Measurements from ENCODE around the gene ICOSLG.
"Not testable (repeated sequence)": the region's sequence is repeated elsewhere in the genome, so short reads cannot be mapped to it uniquely, and the experiment has no call there.

Gene ICOSLG

GRCh38 chr21:44261675-44262295 lies 21.0 kb upstream of the ICOSLG start, which contains the start of gene DNMT3L:
DNMT3L (minus strand) TSS chr21:44261897; CDS start chr21:44261259, 638 bp downstream.
- Histone ChIP-seq H3K4me1 (ENCODE audit: control insufficient read depth, insufficient read depth, low read length) (no peaks in the 10 kb centered on the region), H3K4me2 (ENCODE audit: low read length) (no peak within 1 kb of the TSS), H3K9ac (ENCODE audit: low read depth, low read length) (no peak within 1 kb of the TSS)

GRCh38 chr21:44260791-44261631 lies 20.3 kb upstream of the ICOSLG start:
- Histone ChIP-seq H3K36me3 (ENCODE audit: insufficient read depth, low read length) (no peaks in the 10 kb centered on the region), H3K9ac (ENCODE audit: low read depth, low read length) (no peak overlapping the region), H3K27me3 (ENCODE audit: control insufficient read depth, insufficient read depth, low read length) (peaks cover 9% of the 10 kb centered on the region), H3K4me1 (ENCODE audit: control insufficient read depth, insufficient read depth, low read length) (no peaks in the 10 kb centered on the region), H3K9me3 (replicated peaks; ENCODE audit: low read length) (no peaks in the 10 kb centered on the region), H3K4me2 (ENCODE audit: low read length) (no peak overlapping the region), H3K4me3 (ENCODE audit: low read length) (no peak overlapping the region)

More at GRCh38 chr21:44261675-44262295, 21.0 kb upstream of the ICOSLG start, which contains the start of gene DNMT3L:
- peaks cover 9% of the 10 kb centered on the region for H3K27me3 ChIP-seq (ENCODE audit: control insufficient read depth, insufficient read depth, low read length)
- no peaks in the 10 kb centered on the region for H3K36me3 ChIP-seq (ENCODE audit: insufficient read depth, low read length)
- no peak within 1 kb of the TSS for H3K4me3 ChIP-seq (ENCODE audit: low read length)
- no peaks in the 10 kb centered on the region for H3K9me3 ChIP-seq (replicated peaks; ENCODE audit: low read length)

GRCh38 chr21:44260066-44260465 lies 19.3 kb upstream of the ICOSLG start:
- H3K9ac ChIP-seq (ENCODE audit: low read depth, low read length): no peak overlapping the region
- H3K9me3 ChIP-seq (replicated peaks; ENCODE audit: low read length): no peaks in the 10 kb centered on the region
- H3K4me3 ChIP-seq (ENCODE audit: low read length): no peak overlapping the region
- no peaks in the 10 kb centered on the region for H3K36me3 ChIP-seq (ENCODE audit: insufficient read depth, low read length)
- no peaks in the 10 kb centered on the region for H3K4me1 ChIP-seq (ENCODE audit: control insufficient read depth, insufficient read depth, low read length)
- H3K4me2 ChIP-seq (ENCODE audit: low read length): no peak overlapping the region
- peaks cover 12% of the 10 kb centered on the region for H3K27me3 ChIP-seq (ENCODE audit: control insufficient read depth, insufficient read depth, low read length)

GRCh38 chr21:44259082-44259705 lies 18.5 kb upstream of the ICOSLG start:
- H3K36me3 ChIP-seq (ENCODE audit: insufficient read depth, low read length): no peaks in the 10 kb centered on the region
- H3K27me3 ChIP-seq (ENCODE audit: control insufficient read depth, insufficient read depth, low read length): peaks cover 16% of the 10 kb centered on the region
- H3K4me1 ChIP-seq (ENCODE audit: control insufficient read depth, insufficient read depth, low read length): no peaks in the 10 kb centered on the region
- no peak overlapping the region for H3K4me2 ChIP-seq (ENCODE audit: low read length)
- H3K4me3 ChIP-seq (ENCODE audit: low read length): no peak overlapping the region
- no peak overlapping the region for H3K9ac ChIP-seq (ENCODE audit: low read depth, low read length)
- H3K9me3 ChIP-seq (replicated peaks; ENCODE audit: low read length): no peaks in the 10 kb centered on the region

- Histone ChIP-seq H3K9ac (ENCODE audit: low read depth, low read length) (no peak overlapping the region), H3K36me3 (ENCODE audit: insufficient read depth, low read length) (no peaks in the 10 kb centered on the region), H3K4me3 (ENCODE audit: low read length) (no peak overlapping the region), H3K4me2 (ENCODE audit: low read length) (no peak overlapping the region), H3K9me3 (replicated peaks; ENCODE audit: low read length) (no peaks in the 10 kb centered on the region), H3K27me3 (ENCODE audit: control insufficient read depth, insufficient read depth, low read length) (peaks cover 19% of the 10 kb centered on the region), H3K4me1 (ENCODE audit: control insufficient read depth, insufficient read depth, low read length) (no peaks in the 10 kb centered on the region)
Measured at GRCh38 chr21:44258056-44258725, 17.4 kb upstream of the ICOSLG start.

GRCh38 chr21:44255511-44255981 lies 14.8 kb upstream of the ICOSLG start:
- H3K4me2 ChIP-seq (ENCODE audit: low read length): no peak overlapping the region
- H3K9ac ChIP-seq (ENCODE audit: low read depth, low read length): no peak overlapping the region
- no peaks in the 10 kb centered on the region for H3K4me1 ChIP-seq (ENCODE audit: control insufficient read depth, insufficient read depth, low read length)
- no peak overlapping the region for H3K4me3 ChIP-seq (ENCODE audit: low read length)
- H3K27me3 ChIP-seq (ENCODE audit: control insufficient read depth, insufficient read depth, low read length): peaks cover 19% of the 10 kb centered on the region
- H3K9me3 ChIP-seq (replicated peaks; ENCODE audit: low read length): no peaks in the 10 kb centered on the region
- H3K36me3 ChIP-seq (ENCODE audit: insufficient read depth, low read length): no peaks in the 10 kb centered on the region

GRCh38 chr21:44253832-44254710 lies 13.3 kb upstream of the ICOSLG start:
- Histone ChIP-seq H3K9ac (ENCODE audit: low read depth, low read length) (no peak overlapping the region), H3K4me3 (ENCODE audit: low read length) (no peak overlapping the region), H3K4me2 (ENCODE audit: low read length) (no peak overlapping the region), H3K9me3 (replicated peaks; ENCODE audit: low read length) (no peaks in the 10 kb centered on the region), H3K36me3 (ENCODE audit: insufficient read depth, low read length) (no peaks in the 10 kb centered on the region), H3K27me3 (ENCODE audit: control insufficient read depth, insufficient read depth, low read length) (peaks cover 17% of the 10 kb centered on the region), H3K4me1 (ENCODE audit: control insufficient read depth, insufficient read depth, low read length) (no peaks in the 10 kb centered on the region)

GRCh38 chr21:44249204-44250037 lies 8.7 kb upstream of the ICOSLG start:
- H3K27me3 ChIP-seq (ENCODE audit: control insufficient read depth, insufficient read depth, low read length); H3K4me2 ChIP-seq (ENCODE audit: low read length); H3K9ac ChIP-seq (ENCODE audit: low read depth, low read length); H3K9me3 ChIP-seq (replicated peaks; ENCODE audit: low read length); H3K36me3 ChIP-seq (ENCODE audit: insufficient read depth, low read length); H3K4me3 ChIP-seq (ENCODE audit: low read length); H3K4me1 ChIP-seq (ENCODE audit: control insufficient read depth, insufficient read depth, low read length): not testable (repeated sequence)

GRCh38 chr21:44247904-44248303 lies 7.2 kb upstream of the ICOSLG start:
- not testable (repeated sequence) for H3K9me3 ChIP-seq (replicated peaks; ENCODE audit: low read length); H3K27me3 ChIP-seq (ENCODE audit: control insufficient read depth, insufficient read depth, low read length); H3K36me3 ChIP-seq (ENCODE audit: insufficient read depth, low read length); H3K4me1 ChIP-seq (ENCODE audit: control insufficient read depth, insufficient read depth, low read length); H3K4me2 ChIP-seq (ENCODE audit: low read length); H3K9ac ChIP-seq (ENCODE audit: low read depth, low read length); H3K4me3 ChIP-seq (ENCODE audit: low read length)

- not testable (repeated sequence) for H3K36me3 ChIP-seq (ENCODE audit: insufficient read depth, low read length); H3K4me2 ChIP-seq (ENCODE audit: low read length); H3K27me3 ChIP-seq (ENCODE audit: control insufficient read depth, insufficient read depth, low read length); H3K4me3 ChIP-seq (ENCODE audit: low read length); H3K9ac ChIP-seq (ENCODE audit: low read depth, low read length); H3K4me1 ChIP-seq (ENCODE audit: control insufficient read depth, insufficient read depth, low read length); H3K9me3 ChIP-seq (replicated peaks; ENCODE audit: low read length)
Measured at GRCh38 chr21:44243980-44244379, 3.2 kb upstream of the ICOSLG start.

Measured in skeletal muscle satellite cell (primary cell).